Measurements from ENCODE around the gene SAMD9.

- TF ChIP-seq CTCF (IDR thresholded peaks at IDR 0.05) (no peak), POLR2A (IDR thresholded peaks at IDR 0.05) (no peak)
Measured at GRCh38 chr7:93060025-93060424, 57.8 kb downstream of the SAMD9 start.
